ENCODE measurements around the gene SLC46A1. TPM values are rescaled to one million over a fixed set of nuclear protein-coding genes. Genes with fewer than 3 reads are reported as not detected.
"Not testable (repeated sequence)": the region's sequence is repeated elsewhere in the genome, so short reads cannot be mapped to it uniquely, and the experiment has no call there.

SLC46A1 gene
- total RNA-seq = 3.5 TPM

DNA sequence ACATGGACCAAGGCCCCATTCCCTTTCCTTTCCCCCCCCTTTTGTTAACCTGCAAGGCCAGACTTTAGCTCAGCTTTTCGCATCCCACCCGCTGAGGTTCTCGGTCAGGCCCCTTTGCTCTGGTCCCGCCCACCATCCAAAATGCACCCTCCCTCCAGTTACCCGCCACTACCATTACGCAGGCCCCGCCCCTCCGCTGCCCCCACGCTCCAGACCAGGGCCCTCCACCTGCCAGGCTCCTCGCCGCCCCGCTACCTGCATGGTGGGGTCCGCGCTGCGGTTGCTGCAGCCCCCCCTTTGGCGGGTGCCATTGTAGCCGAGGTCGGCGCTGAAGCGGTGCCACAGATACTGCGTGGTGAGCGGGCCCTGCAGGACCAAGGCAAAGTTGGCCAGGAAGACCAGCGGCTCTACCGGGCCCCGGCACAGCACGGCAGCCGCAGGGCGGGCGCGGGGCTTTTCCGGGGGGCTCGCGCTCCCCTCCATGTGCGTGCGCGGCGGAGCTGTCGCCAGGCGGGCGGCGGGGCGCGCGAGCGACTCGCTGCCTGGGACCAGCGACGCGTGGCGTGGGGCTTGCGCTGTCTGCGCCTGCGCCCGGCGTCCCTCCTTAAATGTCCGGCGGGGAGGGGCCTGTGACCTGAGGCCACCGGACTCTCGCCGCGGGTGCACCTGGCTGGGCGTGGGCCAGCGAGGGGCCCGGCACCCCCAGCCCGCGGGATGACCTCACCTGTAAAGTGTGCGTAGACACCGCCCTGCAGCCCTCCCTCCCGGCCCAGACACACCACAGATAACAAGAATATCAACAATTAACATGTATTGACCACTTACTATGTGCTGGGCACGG, at the start of gene SLC46A1:
TSS of gene SLC46A1 (minus strand) at position 581 of the 841 bp plus-strand sequence. CDS start at position 483, 98 bp downstream.
- DNase-seq (ENCODE audit: low read depth in 2 of 3, low spot score in 2 of 3) = peak in 1 of 3 donors; percentile 38

DNA sequence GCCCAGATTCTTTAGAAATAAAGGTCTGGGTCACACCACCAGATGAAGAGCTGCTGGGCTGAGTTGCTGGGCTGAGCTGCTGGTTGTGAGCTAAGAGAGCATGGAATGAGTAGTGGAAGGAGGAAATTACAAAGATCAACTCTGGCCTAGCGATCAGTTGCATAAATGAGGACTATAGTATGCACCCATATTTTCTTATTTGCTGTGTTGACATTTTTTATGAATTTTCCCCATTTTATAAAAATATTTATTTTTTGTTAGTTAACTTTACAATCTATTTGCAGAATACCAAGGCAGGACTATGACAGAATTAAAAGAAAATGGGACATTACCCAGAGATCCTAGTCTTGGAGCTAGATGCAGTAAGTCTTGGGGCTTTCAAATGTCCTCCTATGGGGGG, 43.8 kb upstream of the SLC46A1 start:
- no peak for DNase-seq (ENCODE audit: low read depth in 2 of 3, low spot score in 2 of 3)

GRCh38 chr17:28447396-28447760, 41.4 kb upstream of the SLC46A1 start:
- DNase-seq (ENCODE audit: low read depth in 2 of 3, low spot score in 2 of 3) = no peak

GRCh38 chr17:28446716-28447395, 40.8 kb upstream of the SLC46A1 start:
- no peak for DNase-seq (ENCODE audit: low read depth in 2 of 3, low spot score in 2 of 3)

DNA sequence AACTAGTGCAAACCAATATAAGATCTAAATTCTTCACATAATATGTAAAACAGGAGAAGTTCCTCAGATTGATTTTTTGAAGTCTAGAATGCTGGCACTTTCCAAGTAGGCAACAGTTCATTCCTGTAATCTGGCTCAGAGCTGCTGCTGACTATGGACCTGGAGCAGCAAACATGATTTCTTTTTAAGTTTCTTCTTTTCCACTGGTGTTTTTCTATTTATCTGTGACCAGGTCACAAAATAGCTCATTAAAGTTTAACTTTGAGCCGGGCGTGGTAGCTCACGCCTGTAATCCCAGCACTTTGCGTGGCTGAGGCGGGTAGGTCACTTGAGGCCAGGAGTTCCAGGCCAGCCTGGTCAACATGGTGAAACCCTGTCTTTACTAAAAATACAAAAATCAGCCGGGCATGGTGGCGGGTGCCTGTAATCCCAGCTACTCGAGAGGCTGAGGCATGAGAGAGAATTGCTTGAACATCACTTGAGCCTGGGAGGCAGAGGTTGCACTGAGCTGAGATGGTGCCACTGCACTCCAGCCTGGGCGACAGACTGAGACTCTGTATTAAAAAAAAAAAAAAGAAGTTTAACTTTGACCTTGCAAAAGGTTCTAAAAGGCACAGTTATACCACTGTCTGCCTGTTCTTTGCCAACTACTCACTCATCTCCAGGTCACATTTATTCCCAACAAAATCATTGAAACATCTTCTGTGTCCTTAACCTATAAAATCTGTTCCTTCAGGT, 38.1 kb upstream of the SLC46A1 start:
- DNase-seq (ENCODE audit: low read depth in 2 of 3, low spot score in 2 of 3) = no peak

- not testable (repeated sequence) for DNase-seq (ENCODE audit: low read depth in 2 of 3, low spot score in 2 of 3)
These were observed 28.3 kb upstream of the SLC46A1 start for GRCh38 chr17:28434326-28434725.

DNA sequence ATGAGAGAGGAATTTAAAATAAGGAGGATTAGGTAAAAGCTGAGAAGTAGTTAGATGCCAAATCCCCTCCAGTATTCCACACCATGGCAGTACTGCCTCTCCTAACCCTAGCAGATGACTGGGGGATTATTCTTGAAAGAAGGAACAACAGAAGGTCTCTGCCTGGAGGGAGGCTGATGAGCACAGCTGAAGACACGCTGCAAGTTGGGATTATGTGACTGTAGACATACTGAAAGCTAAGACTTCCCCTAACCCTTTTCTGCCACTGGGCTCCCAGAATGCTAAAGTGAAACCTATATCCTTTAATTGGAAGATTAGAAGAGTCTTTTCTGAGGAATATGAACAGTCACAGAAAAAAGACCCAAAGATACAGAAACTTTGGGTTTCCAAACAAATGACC, 27.7 kb upstream of the SLC46A1 start:
- no peak for DNase-seq (ENCODE audit: low read depth in 2 of 3, low spot score in 2 of 3)

GRCh38 chr17:28427982-28428381, 22.0 kb upstream of the SLC46A1 start:
- DNase-seq (ENCODE audit: low read depth in 2 of 3, low spot score in 2 of 3) = not testable (repeated sequence)

GRCh38 chr17:28427371-28427770, 21.4 kb upstream of the SLC46A1 start:
- no peak for DNase-seq (ENCODE audit: low read depth in 2 of 3, low spot score in 2 of 3)

GRCh38 chr17:28426081-28426519, 20.1 kb upstream of the SLC46A1 start:
- DNase-seq (ENCODE audit: low read depth in 2 of 3, low spot score in 2 of 3) = no peak

DNA sequence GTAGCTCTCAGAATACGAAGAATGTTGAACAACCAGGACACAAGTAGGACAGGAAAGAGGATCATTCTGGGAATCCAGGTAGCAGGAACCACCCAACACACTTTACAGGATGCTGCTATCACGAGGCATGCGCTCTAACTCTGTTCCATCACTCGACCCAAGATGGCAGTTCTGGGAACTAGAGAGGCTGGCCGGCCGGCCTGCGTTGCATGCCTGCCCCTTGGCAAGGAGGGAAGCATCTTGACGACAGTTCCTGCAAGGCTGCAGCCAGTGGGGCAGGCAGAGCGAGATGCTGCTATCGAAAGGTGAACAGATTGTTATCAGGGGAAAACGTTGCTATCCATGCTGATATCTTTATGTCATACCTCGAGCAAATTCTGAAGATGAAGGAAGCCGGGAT, 19.2 kb upstream of the SLC46A1 start:
- DNase-seq (ENCODE audit: low read depth in 2 of 3, low spot score in 2 of 3) = no peak

GRCh38 chr17:28421787-28422305, 15.8 kb upstream of the SLC46A1 start:
- DNase-seq (ENCODE audit: low read depth in 2 of 3, low spot score in 2 of 3) = no peak

- DNase-seq (ENCODE audit: low read depth in 2 of 3, low spot score in 2 of 3) = peak; percentile 19 to 73 (median 53)
These were observed 10.8 kb upstream of the SLC46A1 start for GRCh38 chr17:28416703-28417311.

- DNase-seq (ENCODE audit: low read depth in 2 of 3, low spot score in 2 of 3) = no peak
These were observed 9.9 kb upstream of the SLC46A1 start for GRCh38 chr17:28415886-28416285.

DNA sequence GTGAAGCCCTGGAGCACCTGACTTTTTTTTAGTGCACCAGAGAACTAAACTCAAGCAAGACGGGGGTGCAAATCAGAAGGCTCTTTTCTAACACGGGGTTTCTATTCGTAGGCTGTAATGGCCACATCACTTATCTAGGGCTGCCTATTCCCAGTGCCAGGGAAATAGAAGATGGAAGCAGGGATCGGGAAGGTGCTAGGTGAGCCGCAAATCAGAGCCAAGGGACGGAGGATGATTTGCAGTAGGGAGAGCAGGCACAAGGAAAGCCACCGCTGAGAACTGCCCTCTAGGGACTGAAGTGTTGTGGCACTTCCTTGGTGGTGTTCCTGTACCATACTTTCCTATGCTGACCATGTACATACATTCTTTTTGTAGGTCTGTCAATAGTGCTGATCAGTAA, 7.8 kb upstream of the SLC46A1 start:
- DNase-seq (ENCODE audit: low read depth in 2 of 3, low spot score in 2 of 3) = no peak

GRCh38 chr17:28412099-28412498, 6.1 kb upstream of the SLC46A1 start:
- no peak for DNase-seq (ENCODE audit: low read depth in 2 of 3, low spot score in 2 of 3)

DNA sequence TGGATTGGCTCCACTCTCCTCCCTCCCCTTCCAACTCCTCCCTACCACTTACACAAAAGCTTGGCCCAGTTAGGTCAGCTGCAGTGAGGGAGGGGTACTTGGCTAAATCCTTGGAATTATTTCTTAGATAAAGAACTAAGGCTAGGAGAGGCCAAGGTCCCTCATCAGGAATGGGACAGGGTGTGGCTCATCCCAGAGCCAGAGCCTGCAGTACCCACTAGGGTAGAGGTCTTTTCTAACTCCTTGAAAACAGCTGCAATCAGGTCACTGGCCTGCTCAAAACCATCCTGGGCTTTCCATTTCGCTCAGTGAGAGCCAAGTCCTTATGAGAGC, 1.9 kb upstream of the SLC46A1 start:
- DNase-seq (ENCODE audit: low read depth in 2 of 3, low spot score in 2 of 3) = no peak

DNA sequence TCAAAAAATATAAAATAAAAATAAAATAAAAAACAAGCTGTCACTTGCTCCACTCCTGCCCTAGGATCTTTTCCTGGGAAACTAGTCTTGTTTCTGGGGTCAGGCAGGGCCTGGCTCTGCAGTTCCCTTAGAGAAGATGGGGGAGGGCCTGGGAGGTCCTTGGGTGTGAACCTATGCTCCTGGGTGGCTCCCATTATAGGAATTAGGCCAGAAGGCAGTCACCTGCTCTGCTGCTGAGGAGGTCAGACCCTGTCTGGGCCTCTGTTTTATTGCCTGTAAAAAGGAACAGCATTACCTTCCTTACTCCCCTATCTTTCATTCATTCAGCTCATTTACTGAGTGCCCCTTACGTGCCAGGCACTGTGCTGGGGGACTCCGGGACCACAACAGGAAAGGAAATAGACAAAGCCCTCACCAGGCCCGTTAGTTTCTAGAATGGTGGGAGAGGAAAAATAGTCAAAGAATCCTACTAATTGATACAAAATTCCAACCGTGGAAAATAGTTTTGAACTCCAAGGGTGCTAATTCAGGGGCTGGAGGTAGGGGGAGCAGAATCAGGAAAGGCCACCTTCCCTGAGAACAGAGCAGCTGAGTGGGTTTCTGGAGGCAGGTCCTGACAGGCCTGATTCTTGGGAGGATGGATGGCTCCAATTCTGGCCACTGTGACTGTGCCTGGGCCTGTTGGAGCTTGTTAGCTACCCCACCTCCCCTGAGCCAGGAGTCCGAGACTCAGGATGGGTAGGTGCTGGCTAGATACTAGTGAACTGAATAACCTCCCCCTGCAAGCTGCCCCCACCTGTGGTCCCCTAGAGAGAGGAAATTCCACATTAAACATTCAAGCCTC, 1.3 kb upstream of the SLC46A1 start:
- DNase-seq (ENCODE audit: low read depth in 2 of 3, low spot score in 2 of 3) = no peak

DNA sequence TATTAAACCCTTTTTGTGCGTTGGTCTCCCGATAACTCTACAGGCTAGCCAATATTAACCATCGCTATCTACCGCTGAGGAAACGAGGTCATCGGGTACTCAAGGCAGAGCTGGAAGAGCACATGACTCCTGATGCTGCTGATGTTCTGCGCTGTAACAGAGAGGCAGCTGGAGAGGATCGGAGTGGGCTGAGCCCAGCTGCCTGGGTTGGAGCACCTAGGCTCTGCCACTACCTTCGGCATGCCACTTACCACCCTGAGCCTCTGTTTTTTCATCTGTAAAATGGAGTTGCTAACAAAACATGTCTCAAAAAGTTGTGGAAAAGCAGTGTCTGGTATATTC, 432 bp upstream of the SLC46A1 start:
- DNase-seq (ENCODE audit: low read depth in 2 of 3, low spot score in 2 of 3) = peak in 1 of 3 donors; percentile 21
